PC-9 (cell line): ENCODE data around the gene CTIF. TPM values are rescaled to one million over a fixed set of nuclear protein-coding genes. Genes with fewer than 3 reads are reported as not detected.

Experiments used
- BruUV-seq: library from RNA; stranded (reverse); fragments of 400-500 nt; replicated peaks from 2 replicates; lab custom pipeline; 2021; lab: Mats Ljungman, UMichigan
- CTCF ChIA-PET: fragments of 300-600 bp; sonication (Branson Sonifier 250); formaldehyde crosslinking; loops from one replicate; lab custom pipeline; 2022; ENCODE audit warnings: antibody characterized with exemption; lab: Charles Lee
- POLR2A ChIA-PET: fragments of 300-600 bp; sonication (Branson Sonifier 250); formaldehyde crosslinking; loops from one replicate; lab custom pipeline; 2022; ENCODE audit warnings: antibody characterized with exemption; ENCODE audit not compliant: unreplicated experiment; lab: Charles Lee
- DNase-seq, 2 experiments: peaks; one replicate each; pipeline versions ENCODE4 v3.0.0 to v3.0.0-alpha.2; 2015 to 2022; ENCODE audit warnings: mixed read lengths in 1 of 2
- H2AFZ ChIP-seq: fragments of 200-600 bp; sonication (generic); 2 replicates; pipeline ENCODE4 v1.8.1; 2017; ENCODE audit warnings: antibody characterized with exemption
- H3F3A ChIP-seq: fragments of 200-600 bp; sonication (generic); 2 replicates; pipeline ENCODE4 v1.8.1; 2017; ENCODE audit warnings: antibody characterized with exemption, mild to moderate bottlenecking, low read depth; ENCODE audit not compliant: insufficient read depth
- H3K27ac ChIP-seq: fragments of 200-600 bp; sonication (generic); 2 replicates; pipeline ENCODE4 v1.6.1; 2016; ENCODE audit warnings: mixed run types
- H3K27me3 ChIP-seq: fragments of 200-600 bp; sonication (generic); 2 replicates; pipeline ENCODE4 v1.6.1; 2016; ENCODE audit warnings: low read depth, mixed run types; ENCODE audit not compliant: insufficient read depth
- H3K36me3 ChIP-seq: fragments of 200-600 bp; sonication (generic); 2 replicates; pipeline ENCODE4 v1.6.1; 2016; ENCODE audit warnings: low read depth, mixed run types
- H3K4me1 ChIP-seq: fragments of 200-600 bp; sonication (generic); replicated peaks from 2 replicates; pipeline ENCODE4 v1.6.1; 2016; ENCODE audit warnings: mixed run types; ENCODE audit not compliant: insufficient read depth
- H3K4me2 ChIP-seq: fragments of 200-600 bp; sonication (generic); 2 replicates; pipeline ENCODE4 v1.6.1; 2017; ENCODE audit warnings: mixed run types
- H3K4me3 ChIP-seq: fragments of 200-600 bp; sonication (generic); 2 replicates; pipeline ENCODE4 v1.6.1; 2016; ENCODE audit warnings: mixed run types
- H3K79me2 ChIP-seq: fragments of 200-600 bp; sonication (generic); 2 replicates; pipeline ENCODE4 v1.6.1; 2017; ENCODE audit warnings: low read depth, mixed run types
- H3K9me2 ChIP-seq: fragments of 200-600 bp; sonication (generic); 2 replicates; pipeline ENCODE4 v1.8.1; 2017; ENCODE audit warnings: mild to moderate bottlenecking; ENCODE audit not compliant: insufficient read depth
- H3K9me3 ChIP-seq: fragments of 200-600 bp; sonication (generic); 2 replicates; pipeline ENCODE4 v1.8.1; 2016; ENCODE audit warnings: low read depth; ENCODE audit not compliant: insufficient read depth
- H4K20me1 ChIP-seq: fragments of 200-600 bp; sonication (generic); 2 replicates; pipeline ENCODE4 v1.8.1; 2017; ENCODE audit not compliant: insufficient read depth
- EZH2 ChIP-seq: fragments of 200-600 bp; sonication (generic); IDR thresholded peaks from 2 replicates; pipeline ENCODE4 v1.8.0; 2017; ENCODE audit warnings: antibody characterized with exemption, low read depth
- intact Hi-C: fragments of 100-400 bp; cut with micrococcal nuclease; formaldehyde crosslinking; loops from one replicate; pipeline ENCODE4 v1.10.0; 2022; ENCODE audit not compliant: unreplicated experiment
- total RNA-seq: library from RNA; stranded (reverse); gene quantifications from 2 replicates; pipeline ENCODE4 v1.2.3, GENCODE V29; 2021
- TF ChIP-seq, protein P1 (sequence below): fragments of 200-600 bp; sonication (generic); conservative IDR thresholded peaks from 2 replicates; pipeline ENCODE4 v1.6.1; 2017; ENCODE audit warnings: mixed run types, antibody characterized with exemption, mild to moderate bottlenecking, moderate library complexity

The CTIF gene
- total RNA-seq, 1 experiment from 2014 or later = 26.2 TPM

GRCh38 chr18:48676346-48676745 lies 137.5 kb downstream of the CTIF start:
- TF ChIP-seq, protein P1, sequence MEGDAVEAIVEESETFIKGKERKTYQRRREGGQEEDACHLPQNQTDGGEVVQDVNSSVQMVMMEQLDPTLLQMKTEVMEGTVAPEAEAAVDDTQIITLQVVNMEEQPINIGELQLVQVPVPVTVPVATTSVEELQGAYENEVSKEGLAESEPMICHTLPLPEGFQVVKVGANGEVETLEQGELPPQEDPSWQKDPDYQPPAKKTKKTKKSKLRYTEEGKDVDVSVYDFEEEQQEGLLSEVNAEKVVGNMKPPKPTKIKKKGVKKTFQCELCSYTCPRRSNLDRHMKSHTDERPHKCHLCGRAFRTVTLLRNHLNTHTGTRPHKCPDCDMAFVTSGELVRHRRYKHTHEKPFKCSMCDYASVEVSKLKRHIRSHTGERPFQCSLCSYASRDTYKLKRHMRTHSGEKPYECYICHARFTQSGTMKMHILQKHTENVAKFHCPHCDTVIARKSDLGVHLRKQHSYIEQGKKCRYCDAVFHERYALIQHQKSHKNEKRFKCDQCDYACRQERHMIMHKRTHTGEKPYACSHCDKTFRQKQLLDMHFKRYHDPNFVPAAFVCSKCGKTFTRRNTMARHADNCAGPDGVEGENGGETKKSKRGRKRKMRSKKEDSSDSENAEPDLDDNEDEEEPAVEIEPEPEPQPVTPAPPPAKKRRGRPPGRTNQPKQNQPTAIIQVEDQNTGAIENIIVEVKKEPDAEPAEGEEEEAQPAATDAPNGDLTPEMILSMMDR = no peak
- TF ChIP-seq EZH2 = no peak
- Histone ChIP-seq H3K9me3 (no peaks in the 10 kb centered on the region), H3K79me2 (no peaks in the 10 kb centered on the region), H3K27me3 (no peaks in the 10 kb centered on the region), H3K9me2 (no peaks in the 10 kb centered on the region), H3K27ac (no peak overlapping the region), H3K36me3 (no peaks in the 10 kb centered on the region), H2AFZ (no peak overlapping the region), H3K4me2 (no peak overlapping the region), H3F3A (no peaks in the 10 kb centered on the region), H4K20me1 (no peaks in the 10 kb centered on the region), H3K4me3 (no peak overlapping the region), H3K4me1 (no peaks in the 10 kb centered on the region)
- ChIA-PET CTCF (interaction anchor here (0.6 kb wide), 1 partner anchor 561 kb away, joined by 3 read pairs; no protein-coding TSS in a partner anchor), POLR2A (no interaction called here)
- intact Hi-C loops = loop anchor here (1.0 to 5.0 kb wide), 4 partner anchors 274 to 772 kb away; partner anchors contain the start of gene SMAD7
- BruUV-seq = no TSS peak
- no peak for DNase-seq

DNA sequence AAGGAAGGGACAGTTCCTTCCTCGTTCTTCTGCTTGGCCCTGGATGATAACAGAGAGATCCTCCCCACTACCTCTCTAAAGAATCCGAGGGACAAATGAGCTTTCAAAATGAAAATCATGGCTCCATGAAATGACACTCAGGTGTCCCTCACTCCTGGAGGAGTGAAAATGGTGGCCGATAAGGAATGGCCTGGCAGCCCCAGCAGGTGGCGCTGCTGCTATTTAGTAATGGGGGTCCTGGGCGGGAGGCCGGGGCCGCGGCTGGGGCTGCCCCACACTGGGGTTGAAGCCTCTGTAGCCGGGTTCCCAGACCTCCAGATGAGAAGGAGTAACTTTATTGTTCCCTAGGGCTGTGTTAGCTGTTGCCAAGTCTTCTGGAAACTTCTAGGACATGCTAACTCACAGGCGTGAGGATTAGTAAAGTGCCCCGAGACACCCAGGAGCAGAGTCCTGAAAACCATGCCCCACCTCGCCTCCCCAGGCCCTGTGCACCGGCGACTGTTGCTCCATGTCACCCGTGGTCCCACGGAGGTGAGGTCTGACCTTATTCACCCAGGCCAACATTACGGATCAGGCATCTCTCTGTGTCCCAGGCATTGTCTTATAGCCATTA lies 138.0 kb downstream of the CTIF start:
- Histone ChIP-seq H3K4me2 (no peak overlapping the region), H4K20me1 (no peaks in the 10 kb centered on the region), H3F3A (no peaks in the 10 kb centered on the region), H3K79me2 (no peaks in the 10 kb centered on the region), H3K27me3 (no peaks in the 10 kb centered on the region), H3K9me2 (no peaks in the 10 kb centered on the region), H2AFZ (no peak overlapping the region), H3K4me3 (no peak overlapping the region), H3K4me1 (no peaks in the 10 kb centered on the region), H3K27ac (no peak overlapping the region), H3K9me3 (no peaks in the 10 kb centered on the region), H3K36me3 (no peaks in the 10 kb centered on the region)
- intact Hi-C loops = loop anchor here (1.0 to 5.0 kb wide), 4 partner anchors 274 to 771 kb away; partner anchors contain the start of gene SMAD7
- POLR2A ChIA-PET = no interaction called here
- BruUV-seq = no TSS peak
- CTCF ChIA-PET = interaction anchor here (0.6 kb wide), 1 partner anchor 560 kb away, joined by 3 read pairs; no protein-coding TSS in a partner anchor
- TF ChIP-seq EZH2 = no peak
- TF ChIP-seq, protein P1 = peak; percentile 89
- DNase-seq = peak in 1 of 2 experiments; percentile 58

DNA sequence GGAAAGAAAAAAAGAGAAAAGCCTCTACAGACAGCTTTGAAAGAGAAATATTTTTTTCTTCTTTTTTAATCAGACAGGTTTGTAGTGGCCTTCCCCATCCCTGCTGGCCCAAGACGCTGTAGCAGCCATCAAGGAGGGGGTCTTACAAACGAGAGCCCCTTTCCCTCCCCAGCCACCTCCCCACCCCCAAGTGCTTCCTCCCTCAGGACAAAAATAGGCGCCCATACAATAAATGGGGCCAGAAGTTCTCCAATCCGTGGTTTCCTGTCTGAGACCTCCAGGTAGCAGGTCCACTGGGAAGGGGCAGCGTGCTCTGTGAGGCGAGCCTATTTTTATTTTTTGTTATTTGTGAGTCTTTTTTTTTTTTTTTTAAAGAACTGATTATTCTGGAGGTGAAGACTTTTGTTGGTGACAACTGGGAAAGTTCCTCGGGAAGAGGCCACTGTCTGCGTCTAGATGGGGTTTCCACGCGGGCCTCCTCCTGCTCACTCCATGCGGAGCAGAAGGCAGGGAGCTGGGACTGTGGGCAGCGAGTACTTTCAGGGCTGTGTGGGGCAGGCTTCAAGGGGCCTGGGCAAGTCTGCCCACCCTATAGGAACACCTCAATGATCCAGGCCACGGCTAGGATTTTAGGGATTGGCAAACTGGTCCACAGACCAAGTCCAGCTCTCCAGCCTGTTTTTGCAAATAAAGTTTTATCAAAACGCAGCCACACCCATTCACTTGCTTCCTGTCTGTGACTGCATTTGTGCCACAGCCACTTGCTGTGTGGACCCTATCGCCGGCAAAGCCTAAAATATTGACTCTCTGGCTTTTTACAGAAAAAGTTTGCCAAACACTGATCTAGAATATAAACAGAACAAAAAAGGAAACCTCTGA lies 139.6 kb downstream of the CTIF start:
- H3K9me3 ChIP-seq = no peaks in the 10 kb centered on the region
- no TSS peak for BruUV-seq
- CTCF ChIA-PET = no interaction called here

More for the DNA sequence above, 139.6 kb downstream of the CTIF start:
- H3K4me1 ChIP-seq = no peaks in the 10 kb centered on the region
- no peak for TF ChIP-seq EZH2
- TF ChIP-seq, protein P1 = no peak
- H3K36me3 ChIP-seq = no peaks in the 10 kb centered on the region
- no peak for DNase-seq
- intact Hi-C loops = loop anchor here (5.0 kb wide), 1 partner anchor 344 kb away; no protein-coding TSS in a partner anchor
- POLR2A ChIA-PET = no interaction called here
- no peaks in the 10 kb centered on the region for H3K27me3 ChIP-seq
- H3K27ac ChIP-seq = no peak overlapping the region
- H3F3A ChIP-seq = no peaks in the 10 kb centered on the region
- no peaks in the 10 kb centered on the region for H4K20me1 ChIP-seq
- H3K4me2 ChIP-seq = no peak overlapping the region
- no peak overlapping the region for H3K4me3 ChIP-seq
- H3K9me2 ChIP-seq = no peaks in the 10 kb centered on the region
- H3K79me2 ChIP-seq = no peaks in the 10 kb centered on the region
- no peak overlapping the region for H2AFZ ChIP-seq
